Measurements from ENCODE around the gene ASPA. TPM values are rescaled to one million over a fixed set of nuclear protein-coding genes. Genes with fewer than 3 reads are reported as not detected.

The ASPA gene
- polyA plus RNA-seq, 1 donor (not counting 4 experiments of a cell fraction or from before 2014, with no cell fraction given) = not detected

DNA sequence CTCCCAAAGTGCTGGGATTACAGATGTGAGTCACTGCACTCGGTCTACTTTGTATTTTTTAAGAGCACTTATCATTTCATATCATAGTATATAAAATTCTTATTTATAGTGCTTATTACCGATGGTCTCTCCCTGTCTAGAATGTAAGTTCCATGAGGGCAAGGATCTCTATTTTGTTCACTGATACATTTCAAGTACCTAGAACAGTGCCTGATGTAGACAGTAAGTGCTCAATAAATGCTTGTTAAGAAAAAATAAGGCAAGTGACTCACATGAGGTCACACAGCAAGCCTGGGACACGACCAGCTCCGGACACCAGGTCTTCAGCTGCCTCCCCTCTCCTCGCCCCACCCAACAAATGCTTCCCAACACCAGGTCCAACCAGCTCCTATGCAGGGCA, 58.0 kb downstream of the ASPA start:
- Histone ChIP-seq H3K9me3 (ENCODE audit: control insufficient read depth, low read depth, low read length) (no peaks in the 10 kb centered on the region), H3K36me3 (ENCODE audit: control insufficient read depth in 2 of 2, extremely low read depth in 1 of 2, insufficient read depth in 2 of 2, low read length in 2 of 2) (peaks cover 6 to 17% of the 10 kb centered on the region in 2 experiments), H3K27me3 (ENCODE audit: control insufficient read depth, extremely low read depth, insufficient read depth, low read length) (no peaks in the 10 kb centered on the region), H3K4me2 (ENCODE audit: control insufficient read depth, extremely low read depth, insufficient read depth, low read depth, low read length) (no peak overlapping the region), H3K9ac (ENCODE audit: control insufficient read depth, extremely low read depth, insufficient read depth, low read length) (no peak overlapping the region), H3K79me2 (ENCODE audit: control insufficient read depth, insufficient read depth, low read length) (no peaks in the 10 kb centered on the region), H3K4me1 (ENCODE audit: control insufficient read depth, extremely low read depth, insufficient read depth, low read length) (peaks cover 4% of the 10 kb centered on the region), H3K4me3 (ENCODE audit: control insufficient read depth in 2 of 3, extremely low read depth in 1 of 3, insufficient read depth in 2 of 3, low read depth in 1 of 3, low read length in 3 of 3) (no peak overlapping the region), H3K9me1 (ENCODE audit: control insufficient read depth, extremely low read depth, insufficient read depth, low read length) (no peaks in the 10 kb centered on the region), H4K20me1 (ENCODE audit: control insufficient read depth, extremely low read depth, insufficient read depth, low read length) (no peaks in the 10 kb centered on the region), H3K27ac (ENCODE audit: control insufficient read depth, insufficient read depth, low read length) (no peak overlapping the region), H2AFZ (ENCODE audit: control insufficient read depth, low read length) (no peak overlapping the region)
- no peak for TF ChIP-seq EZH2 (IDR thresholded peaks at IDR 0.05; ENCODE audit: low read length)
- TF ChIP-seq, protein P1, sequence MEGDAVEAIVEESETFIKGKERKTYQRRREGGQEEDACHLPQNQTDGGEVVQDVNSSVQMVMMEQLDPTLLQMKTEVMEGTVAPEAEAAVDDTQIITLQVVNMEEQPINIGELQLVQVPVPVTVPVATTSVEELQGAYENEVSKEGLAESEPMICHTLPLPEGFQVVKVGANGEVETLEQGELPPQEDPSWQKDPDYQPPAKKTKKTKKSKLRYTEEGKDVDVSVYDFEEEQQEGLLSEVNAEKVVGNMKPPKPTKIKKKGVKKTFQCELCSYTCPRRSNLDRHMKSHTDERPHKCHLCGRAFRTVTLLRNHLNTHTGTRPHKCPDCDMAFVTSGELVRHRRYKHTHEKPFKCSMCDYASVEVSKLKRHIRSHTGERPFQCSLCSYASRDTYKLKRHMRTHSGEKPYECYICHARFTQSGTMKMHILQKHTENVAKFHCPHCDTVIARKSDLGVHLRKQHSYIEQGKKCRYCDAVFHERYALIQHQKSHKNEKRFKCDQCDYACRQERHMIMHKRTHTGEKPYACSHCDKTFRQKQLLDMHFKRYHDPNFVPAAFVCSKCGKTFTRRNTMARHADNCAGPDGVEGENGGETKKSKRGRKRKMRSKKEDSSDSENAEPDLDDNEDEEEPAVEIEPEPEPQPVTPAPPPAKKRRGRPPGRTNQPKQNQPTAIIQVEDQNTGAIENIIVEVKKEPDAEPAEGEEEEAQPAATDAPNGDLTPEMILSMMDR (optimal IDR thresholded peaks at IDR 0.05 in 1 of 3, IDR thresholded peaks at IDR 0.05 in 1 of 3, conservative IDR thresholded peaks at IDR 0.05 in 1 of 3; ENCODE audit: extremely low read depth in 1 of 3, insufficient read depth in 2 of 3, low read length in 3 of 3) = no peak
- FAIRE-seq (no peak), DNase-seq (ENCODE audit: low read depth, low spot score) (no peak)
- dilution Hi-C loops (cut with MboI; ENCODE audit: extremely low pct_ligation_motif_present, low sequenced_read_pairs) = no loop called here

DNA sequence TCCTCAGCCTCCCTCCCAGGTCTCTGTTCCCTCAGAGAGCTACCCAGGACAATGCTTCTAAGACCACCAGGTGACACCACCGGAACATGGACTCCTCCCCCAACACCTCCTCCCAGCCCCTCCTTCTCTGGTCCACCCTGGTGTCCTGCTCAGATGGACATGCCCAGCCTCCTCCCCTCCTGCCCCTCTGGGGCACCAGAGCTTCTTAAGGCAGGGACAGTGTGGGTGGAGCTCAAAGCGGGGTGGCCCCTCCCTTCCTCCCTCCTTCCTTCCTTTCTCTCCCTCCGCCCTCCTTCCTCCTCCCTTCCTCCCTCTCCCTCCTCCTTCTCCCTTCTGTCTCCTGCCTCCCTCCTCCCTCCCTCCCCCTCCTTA, 59.1 kb downstream of the ASPA start:
- TF ChIP-seq, protein P1 (optimal IDR thresholded peaks at IDR 0.05 in 1 of 3, IDR thresholded peaks at IDR 0.05 in 1 of 3, conservative IDR thresholded peaks at IDR 0.05 in 1 of 3; ENCODE audit: extremely low read depth in 1 of 3, insufficient read depth in 2 of 3, low read length in 3 of 3) = no peak
- TF ChIP-seq EZH2 (IDR thresholded peaks at IDR 0.05; ENCODE audit: low read length) = no peak
- no peak overlapping the region for H3K4me3 ChIP-seq (ENCODE audit: control insufficient read depth in 2 of 3, extremely low read depth in 1 of 3, insufficient read depth in 2 of 3, low read depth in 1 of 3, low read length in 3 of 3)
- H3K27ac ChIP-seq (ENCODE audit: control insufficient read depth, insufficient read depth, low read length) = no peak overlapping the region
- H3K4me1 ChIP-seq (ENCODE audit: control insufficient read depth, extremely low read depth, insufficient read depth, low read length) = peaks cover 4% of the 10 kb centered on the region
- H3K9me3 ChIP-seq (ENCODE audit: control insufficient read depth, low read depth, low read length) = no peaks in the 10 kb centered on the region
- dilution Hi-C loops (cut with MboI; ENCODE audit: extremely low pct_ligation_motif_present, low sequenced_read_pairs) = no loop called here
- DNase-seq (ENCODE audit: low read depth, low spot score) (no peak), FAIRE-seq (no peak)
- peaks cover 4 to 14% of the 10 kb centered on the region in 2 experiments for H3K36me3 ChIP-seq (ENCODE audit: control insufficient read depth in 2 of 2, extremely low read depth in 1 of 2, insufficient read depth in 2 of 2, low read length in 2 of 2)
- H3K9ac ChIP-seq (ENCODE audit: control insufficient read depth, extremely low read depth, insufficient read depth, low read length) = no peak overlapping the region
- no peaks in the 10 kb centered on the region for H3K27me3 ChIP-seq (ENCODE audit: control insufficient read depth, extremely low read depth, insufficient read depth, low read length)
- no peak overlapping the region for H2AFZ ChIP-seq (ENCODE audit: control insufficient read depth, low read length)
- no peaks in the 10 kb centered on the region for H4K20me1 ChIP-seq (ENCODE audit: control insufficient read depth, extremely low read depth, insufficient read depth, low read length)
- no peaks in the 10 kb centered on the region for H3K79me2 ChIP-seq (ENCODE audit: control insufficient read depth, insufficient read depth, low read length)
- H3K9me1 ChIP-seq (ENCODE audit: control insufficient read depth, extremely low read depth, insufficient read depth, low read length) = no peaks in the 10 kb centered on the region
- no peak overlapping the region for H3K4me2 ChIP-seq (ENCODE audit: control insufficient read depth, extremely low read depth, insufficient read depth, low read depth, low read length)
